Endometrial microvascular endothelial cells (primary cell): ENCODE measurements around the gene DCAF6. TPM values are rescaled to one million over a fixed set of nuclear protein-coding genes. Genes with fewer than 3 reads are reported as not detected.

ENCODE experiments used
- in situ Hi-C: cut with HindIII; loops from 2 replicates; pipeline ENCODE4 v1.10.0; 2017; ENCODE audit warnings: low sequenced_read_pairs, low pct_unique_long_range_greater_than_20kb; ENCODE audit errors: inconsistent ontology term
- total RNA-seq: library from RNA; depleted of rRNA; stranded (reverse); fragments of >200 nt; gene quantifications from one replicate; pipeline ENCODE4 v1.2.3, GENCODE V29; 2015; ENCODE audit errors: inconsistent ontology term

DCAF6 gene
- total RNA-seq, 1 donor from 2014 or later = 38.3 TPM

- in situ Hi-C loops = no loop called here
These were observed 7.1 kb downstream of the DCAF6 start for GRCh38 chr1:167943541-167943940.

- in situ Hi-C loops = no loop called here
These were observed 11.2 kb downstream of the DCAF6 start for GRCh38 chr1:167947733-167948132.

GRCh38 chr1:167949785-167950184 lies 13.3 kb downstream of the DCAF6 start:
- in situ Hi-C loops = no loop called here

- in situ Hi-C loops = no loop called here
These were observed 14.1 kb downstream of the DCAF6 start for GRCh38 chr1:167950569-167950968.

- in situ Hi-C loops = no loop called here
These were observed 19.4 kb downstream of the DCAF6 start for GRCh38 chr1:167955915-167956314.

- in situ Hi-C loops = no loop called here
These were observed 21.2 kb downstream of the DCAF6 start for GRCh38 chr1:167957710-167958109.

- in situ Hi-C loops = loop anchor here (10.0 kb wide), 1 partner anchor 240 kb away; the partner anchor contains the start of gene MPZL1
These were observed 28.2 kb downstream of the DCAF6 start for GRCh38 chr1:167964646-167965045.

GRCh38 chr1:167966050-167966449 lies 29.6 kb downstream of the DCAF6 start:
- in situ Hi-C loops = loop anchor here (10.0 kb wide), 1 partner anchor 241 kb away; the partner anchor contains the start of gene MPZL1

GRCh38 chr1:167968569-167968968 lies 32.1 kb downstream of the DCAF6 start:
- in situ Hi-C loops = loop anchor here (10.0 kb wide), 1 partner anchor 244 kb away; the partner anchor contains the start of gene MPZL1

- in situ Hi-C loops = no loop called here
These were observed 37.3 kb downstream of the DCAF6 start for GRCh38 chr1:167973832-167974231.

- in situ Hi-C loops = no loop called here
These were observed 38.2 kb downstream of the DCAF6 start for GRCh38 chr1:167974698-167975097.

- in situ Hi-C loops = no loop called here
These were observed 40.8 kb downstream of the DCAF6 start for GRCh38 chr1:167977245-167977644.

GRCh38 chr1:167981933-167982332 lies 45.5 kb downstream of the DCAF6 start:
- in situ Hi-C loops = no loop called here

GRCh38 chr1:167983797-167984420 lies 47.4 kb downstream of the DCAF6 start:
- in situ Hi-C loops = no loop called here

GRCh38 chr1:167984886-167985489 lies 48.5 kb downstream of the DCAF6 start:
- in situ Hi-C loops = no loop called here

- in situ Hi-C loops = no loop called here
These were observed 50.7 kb downstream of the DCAF6 start for GRCh38 chr1:167987174-167987573.

- in situ Hi-C loops = no loop called here
These were observed 55.1 kb downstream of the DCAF6 start for GRCh38 chr1:167991546-167991945.

- in situ Hi-C loops = no loop called here
These were observed 57.2 kb downstream of the DCAF6 start for GRCh38 chr1:167993720-167994119.

GRCh38 chr1:167994560-167994959 lies 58.1 kb downstream of the DCAF6 start:
- in situ Hi-C loops = no loop called here

GRCh38 chr1:167995038-167995437 lies 58.6 kb downstream of the DCAF6 start:
- in situ Hi-C loops = no loop called here

- in situ Hi-C loops = no loop called here
These were observed 59.8 kb downstream of the DCAF6 start for GRCh38 chr1:167996266-167996665.
